Hepatocyte (in vitro differentiated cells): ENCODE results near the gene TMOD1.

Source experiments
- CTCF ChIP-seq: fragments of 200-600 bp; sonication (generic); IDR thresholded peaks from 2 replicates; pipeline ENCODE4 v1.5.1; 2016; ENCODE audit warnings: antibody characterized with exemption, mild to moderate bottlenecking; ENCODE audit not compliant: poor library complexity
- EZH2 ChIP-seq: fragments of 200-600 bp; sonication (generic); IDR thresholded peaks from 2 replicates; pipeline ENCODE4 v1.6.1; 2016; ENCODE audit warnings: antibody characterized with exemption, mild to moderate bottlenecking, borderline replicate concordance

GRCh38 chr9:97564291-97565175, 63.1 kb downstream of the TMOD1 start:
- TF ChIP-seq CTCF (no peak), EZH2 (no peak)
